GM23248 (cell line): ENCODE results near the gene ERO1B. TPM values are rescaled to one million over a fixed set of nuclear protein-coding genes. Genes with fewer than 3 reads are reported as not detected.

Source experiments
- DNase-seq: peaks from one replicate; pipeline ENCODE4 v3.0.0-alpha.2; 2015
- H2AFZ ChIP-seq: fragments of 200-600 bp; sonication (generic); 2 replicates; pipeline ENCODE4 v1.6.1; 2016; ENCODE audit warnings: antibody characterized with exemption
- H3F3A ChIP-seq: fragments of 200-600 bp; sonication (generic); 2 replicates; pipeline ENCODE4 v1.6.1; 2016; ENCODE audit warnings: mild to moderate bottlenecking, antibody characterized with exemption, mixed run types; ENCODE audit not compliant: insufficient read depth
- H3K27ac ChIP-seq: fragments of 200-600 bp; sonication (generic); 2 replicates; pipeline ENCODE4 v1.5.1; 2016; ENCODE audit warnings: mild to moderate bottlenecking
- H3K27me3 ChIP-seq: fragments of 200-600 bp; sonication (generic); replicated peaks from 2 replicates; pipeline ENCODE4 v1.6.1; 2016; ENCODE audit warnings: mild to moderate bottlenecking; ENCODE audit not compliant: insufficient read depth
- H3K36me3 ChIP-seq: fragments of 200-600 bp; sonication (generic); 2 replicates; pipeline ENCODE4 v1.6.1; 2016; ENCODE audit warnings: low read depth, mild to moderate bottlenecking
- H3K4me1 ChIP-seq: fragments of 200-600 bp; sonication (generic); 2 replicates; pipeline ENCODE4 v1.6.1; 2016; ENCODE audit warnings: mild to moderate bottlenecking; ENCODE audit not compliant: insufficient read depth
- H3K4me2 ChIP-seq: fragments of 200-600 bp; sonication (generic); one replicate; pipeline ENCODE4 v1.6.1; 2016; ENCODE audit warnings: mild to moderate bottlenecking; ENCODE audit not compliant: unreplicated experiment
- H3K4me3 ChIP-seq: fragments of 200-600 bp; sonication (generic); 2 replicates; pipeline ENCODE4 v1.5.1; 2016; ENCODE audit warnings: mild to moderate bottlenecking
- H3K79me2 ChIP-seq: fragments of 200-600 bp; sonication (generic); 2 replicates; pipeline ENCODE4 v1.6.1; 2016; ENCODE audit warnings: mild to moderate bottlenecking; ENCODE audit not compliant: insufficient read depth
- H3K9ac ChIP-seq: fragments of 200-600 bp; sonication (generic); 2 replicates; pipeline ENCODE4 v1.6.1; 2016; ENCODE audit warnings: mild to moderate bottlenecking
- H3K9me2 ChIP-seq: fragments of 200-600 bp; sonication (generic); 2 replicates; pipeline ENCODE4 v1.6.1; 2016; ENCODE audit warnings: mixed run types, mild to moderate bottlenecking, moderate library complexity; ENCODE audit not compliant: insufficient read depth
- H3K9me3 ChIP-seq: fragments of 200-600 bp; sonication (generic); one replicate; pipeline ENCODE4 v1.6.1; 2017; ENCODE audit warnings: low read depth
- H4K20me1 ChIP-seq: fragments of 200-600 bp; sonication (generic); 2 replicates; pipeline ENCODE4 v1.6.0; 2016; ENCODE audit not compliant: insufficient read depth
- EZH2 ChIP-seq: fragments of 200-600 bp; sonication (generic); IDR thresholded peaks from 2 replicates; pipeline ENCODE4 v1.6.1; 2018; ENCODE audit warnings: antibody characterized with exemption, mild to moderate bottlenecking; ENCODE audit not compliant: insufficient read depth, poor library complexity, severe bottlenecking
- EZH2phosphoT487 ChIP-seq: fragments of 200-600 bp; sonication (generic); IDR thresholded peaks from 2 replicates; pipeline ENCODE4 v1.6.1; 2018; ENCODE audit warnings: antibody characterized with exemption, moderate library complexity, mild to moderate bottlenecking, low read depth; ENCODE audit not compliant: insufficient read depth
- WGBS, 2 experiments: methylation state at CpG; one replicate each; pipeline ENCODE4 v1.1.6; 2015 to 2017; ENCODE audit warnings: low lambda C conversion rate in 2 of 2, low coverage in 1 of 2; ENCODE audit errors: missing lambda C conversion rate in 2 of 2; 5-methylcytosine and 5-hydroxymethylcytosine counted together
- in situ Hi-C: fragments of 300-500 bp; cut with MboI; formaldehyde crosslinking; loops from 2 replicates; pipeline ENCODE4 v1.15.0; 2020
- polyA plus RNA-seq: library from polyadenylated mRNA; unstranded; fragments of >200 nt; fragmentation: Nextera tagmentation; extraction: Ambion mirVana; gene quantifications from 2 replicates; pipeline ENCODE4 v1.2.1, GENCODE V29; 2016
- total RNA-seq: library from RNA; depleted of rRNA; stranded (reverse); fragments of >200 nt; shearing (Covaris generic); gene quantifications from 2 replicates; pipeline ENCODE4 v1.2.3, GENCODE V29; 2014

ERO1B gene
- total and polyA plus RNA-seq, 2 experiments from 2014 or later = 1.7 to 1.9 TPM

GRCh38 chr1:236253119-236253518 is 28.6 kb downstream of the ERO1B start:
- no peak overlapping the region for H2AFZ ChIP-seq
- H3K4me3 ChIP-seq = no peak overlapping the region
- H3K9ac ChIP-seq = no peak overlapping the region
- no peaks in the 10 kb centered on the region for H3K79me2 ChIP-seq
- no peaks in the 10 kb centered on the region for H3F3A ChIP-seq
- H4K20me1 ChIP-seq = no peaks in the 10 kb centered on the region
- H3K27ac ChIP-seq = no peak overlapping the region
- no peaks in the 10 kb centered on the region for H3K27me3 ChIP-seq
- no peak for DNase-seq
- no peaks in the 10 kb centered on the region for H3K9me2 ChIP-seq
- in situ Hi-C loops = no loop called here
- H3K9me3 ChIP-seq = no peaks in the 10 kb centered on the region
- TF ChIP-seq EZH2phosphoT487 = no peak
- TF ChIP-seq EZH2 = no peak
- 58 to 91% methylated on average over 1 of the region's 1 CpG for WGBS, 2 experiments
- no peak overlapping the region for H3K4me2 ChIP-seq
- H3K4me1 ChIP-seq = no peaks in the 10 kb centered on the region
- H3K36me3 ChIP-seq = no peaks in the 10 kb centered on the region

GRCh38 chr1:236251587-236251986 is 30.2 kb downstream of the ERO1B start:
- H2AFZ ChIP-seq = no peak overlapping the region
- no peaks in the 10 kb centered on the region for H3K4me1 ChIP-seq
- H3K27ac ChIP-seq = no peak overlapping the region
- no peaks in the 10 kb centered on the region for H3K9me2 ChIP-seq
- H3K9me3 ChIP-seq = no peaks in the 10 kb centered on the region
- H4K20me1 ChIP-seq = no peaks in the 10 kb centered on the region
- H3K27me3 ChIP-seq = no peaks in the 10 kb centered on the region
- H3K36me3 ChIP-seq = no peaks in the 10 kb centered on the region
- in situ Hi-C loops = no loop called here
- WGBS, 2 experiments = 95 to 100% methylated on average over 1 of the region's 1 CpG
- DNase-seq = no peak
- no peak overlapping the region for H3K4me2 ChIP-seq
- TF ChIP-seq EZH2 (no peak), EZH2phosphoT487 (no peak)
- H3K9ac ChIP-seq = no peak overlapping the region
- H3F3A ChIP-seq = no peaks in the 10 kb centered on the region
- no peak overlapping the region for H3K4me3 ChIP-seq
- H3K79me2 ChIP-seq = no peaks in the 10 kb centered on the region

- no peaks in the 10 kb centered on the region for H3K79me2 ChIP-seq
- no peaks in the 10 kb centered on the region for H3K27me3 ChIP-seq
- H3K9ac ChIP-seq = no peak overlapping the region
- TF ChIP-seq EZH2 = no peak
- TF ChIP-seq EZH2phosphoT487 = no peak
- no peaks in the 10 kb centered on the region for H3K36me3 ChIP-seq
- H3K4me1 ChIP-seq = no peaks in the 10 kb centered on the region
- no peaks in the 10 kb centered on the region for H4K20me1 ChIP-seq
- H3K4me2 ChIP-seq = no peak overlapping the region
- no peaks in the 10 kb centered on the region for H3K9me2 ChIP-seq
- no peaks in the 10 kb centered on the region for H3K9me3 ChIP-seq
- no peak overlapping the region for H3K27ac ChIP-seq
- in situ Hi-C loops = no loop called here
- DNase-seq = no peak
- H3F3A ChIP-seq = no peaks in the 10 kb centered on the region
- 97% methylated on average over 3 of the region's 3 CpGs for WGBS, 2 experiments
- H2AFZ ChIP-seq = no peak overlapping the region
- H3K4me3 ChIP-seq = no peak overlapping the region
These were observed 34.5 kb downstream of the ERO1B start for GRCh38 chr1:236247286-236247685.

DNA sequence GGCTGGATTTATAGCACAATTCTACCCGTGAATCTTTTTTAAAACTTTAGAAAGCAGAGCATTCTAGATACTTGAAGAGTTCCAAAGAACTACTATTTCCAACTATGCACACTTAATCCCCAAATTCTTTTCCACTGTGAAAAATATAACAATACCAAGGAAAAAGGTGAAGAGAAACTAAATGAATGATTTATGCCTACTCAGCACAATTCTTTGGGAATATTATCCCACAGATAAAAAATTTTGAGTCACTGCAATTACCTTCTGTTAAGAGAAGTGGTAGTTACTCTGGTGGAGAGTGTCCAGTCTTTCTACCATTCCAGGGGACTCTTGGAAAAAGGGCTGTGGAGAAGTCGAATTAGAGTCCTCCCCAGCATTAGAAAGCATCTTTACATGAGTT is 39.2 kb downstream of the ERO1B start:
- no peak overlapping the region for H3K4me3 ChIP-seq
- no peaks in the 10 kb centered on the region for H3F3A ChIP-seq
- no peak overlapping the region for H3K9ac ChIP-seq
- H3K27ac ChIP-seq = no peak overlapping the region
- no peak overlapping the region for H2AFZ ChIP-seq
- H3K4me1 ChIP-seq = no peaks in the 10 kb centered on the region
- no peaks in the 10 kb centered on the region for H3K79me2 ChIP-seq
- WGBS, 2 experiments = 65 to 71% methylated on average over 2 of the region's 2 CpGs
- DNase-seq = no peak
- no peak for TF ChIP-seq EZH2phosphoT487
- TF ChIP-seq EZH2 = no peak
- H3K4me2 ChIP-seq = no peak overlapping the region
- H3K27me3 ChIP-seq = no peaks in the 10 kb centered on the region
- H4K20me1 ChIP-seq = no peaks in the 10 kb centered on the region
- no peaks in the 10 kb centered on the region for H3K36me3 ChIP-seq
- no peaks in the 10 kb centered on the region for H3K9me2 ChIP-seq
- no peaks in the 10 kb centered on the region for H3K9me3 ChIP-seq
- in situ Hi-C loops = no loop called here

DNA sequence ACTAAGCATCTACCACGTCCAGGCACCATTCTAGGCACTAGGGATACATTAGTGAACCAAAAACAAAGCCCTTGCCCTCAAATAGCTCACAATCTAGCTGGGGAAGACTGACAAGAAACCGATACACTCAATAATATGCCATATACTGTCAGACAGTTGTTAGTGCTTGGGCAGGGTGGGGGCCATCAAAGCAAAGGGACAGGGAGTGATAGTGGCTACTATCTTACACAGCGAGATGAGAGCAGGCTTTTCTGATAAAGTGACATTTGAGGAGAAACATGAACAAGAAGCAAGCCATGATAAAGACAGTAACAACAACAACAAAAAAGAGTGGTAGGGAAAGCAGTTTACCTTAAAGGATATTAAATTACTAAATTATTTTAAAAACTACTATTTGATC is 41.1 kb downstream of the ERO1B start:
- in situ Hi-C loops = no loop called here
- Histone ChIP-seq H4K20me1 (no peaks in the 10 kb centered on the region), H3K36me3 (no peaks in the 10 kb centered on the region), H3K79me2 (no peaks in the 10 kb centered on the region), H2AFZ (no peak overlapping the region), H3K9me3 (no peaks in the 10 kb centered on the region), H3K4me2 (no peak overlapping the region), H3F3A (no peaks in the 10 kb centered on the region), H3K27ac (no peak overlapping the region), H3K27me3 (no peaks in the 10 kb centered on the region), H3K9ac (no peak overlapping the region), H3K4me1 (no peaks in the 10 kb centered on the region), H3K4me3 (no peak overlapping the region), H3K9me2 (no peaks in the 10 kb centered on the region)
- DNase-seq = no peak
- TF ChIP-seq EZH2phosphoT487 = no peak
- no peak for TF ChIP-seq EZH2
- WGBS, 2 experiments = 79 to 80% methylated on average over 3 of the region's 3 CpGs
